Breast epithelium (tissue), 3 donors: Measurements from ENCODE around the gene TMC8.

Experiments used
- CTCF ChIP-seq, 3 donors: fragments of 450-650 bp; IDR thresholded peaks; one replicate each; pipeline ENCODE4 v1.5.1; 2016 to 2017; ENCODE audit warnings: antibody characterized with exemption in 3 of 3, mild to moderate bottlenecking in 3 of 3, moderate library complexity in 3 of 3
- POLR2A ChIP-seq: fragments of 450-650 bp; IDR thresholded peaks from one replicate; pipeline ENCODE4 v1.6.1; 2016; ENCODE audit warnings: antibody characterized with exemption, mild to moderate bottlenecking, moderate library complexity
- POLR2AphosphoS5 ChIP-seq, 3 donors: sonication (generic); formaldehyde crosslinking; IDR thresholded peaks; one replicate each; pipeline ENCODE4 v1.6.1; 2017; ENCODE audit warnings: antibody characterized with exemption in 3 of 3

GRCh38 chr17:78104540-78104941, 26.0 kb upstream of the TMC8 start:
- TF ChIP-seq CTCF (IDR thresholded peaks at IDR 0.05), result no peak
- no peak for TF ChIP-seq POLR2AphosphoS5 (IDR thresholded peaks at IDR 0.05)
- no peak for TF ChIP-seq POLR2A
